Suprapubic skin (tissue), 4 donors: ENCODE results near the gene NPM1. TPM values are rescaled to one million over a fixed set of nuclear protein-coding genes. Genes with fewer than 3 reads are reported as not detected.

Source experiments
- DNase-seq, 2 donors: peaks; one replicate each; pipeline ENCODE4 v3.0.0-alpha.2; 2019; ENCODE audit warnings: low spot score in 2 of 2
- H3K27ac ChIP-seq: fragments of 200-600 bp; sonication (generic); one replicate; pipeline ENCODE4 v1.5.1; 2019
- H3K27me3 ChIP-seq: fragments of 200-600 bp; sonication (generic); one replicate; pipeline ENCODE4 v1.5.1; 2019
- H3K36me3 ChIP-seq: fragments of 200-600 bp; sonication (generic); one replicate; pipeline ENCODE4 v1.5.1; 2019
- H3K4me1 ChIP-seq: fragments of 200-600 bp; sonication (generic); one replicate; pipeline ENCODE4 v1.5.1; 2019
- H3K4me3 ChIP-seq: fragments of 200-600 bp; sonication (generic); one replicate; pipeline ENCODE4 v1.5.1; 2019; ENCODE audit warnings: mild to moderate bottlenecking
- H3K9me3 ChIP-seq: fragments of 200-600 bp; sonication (generic); one replicate; pipeline ENCODE4 v1.5.1; 2019
- EP300 ChIP-seq: sonication (generic); formaldehyde crosslinking; IDR thresholded peaks from one replicate; pipeline ENCODE4 v1.6.1; 2017; ENCODE audit warnings: antibody characterized with exemption
- POLR2A ChIP-seq, 2 donors: fragments of 450-650 bp; IDR thresholded peaks; one replicate each; pipeline ENCODE4 v1.6.1; 2017; ENCODE audit warnings: antibody characterized with exemption in 2 of 2, mild to moderate bottlenecking in 2 of 2, moderate library complexity in 2 of 2
- POLR2AphosphoS5 ChIP-seq, 3 donors: sonication (generic); formaldehyde crosslinking; IDR thresholded peaks; one replicate each; pipeline ENCODE4 v1.6.1; 2017; ENCODE audit warnings: antibody characterized with exemption in 3 of 3
- WGBS: methylation state at CpG from one replicate; pipeline ENCODE4 v1.1.5; 2018; 5-methylcytosine and 5-hydroxymethylcytosine counted together
- total RNA-seq, 4 donors: library from RNA; depleted of rRNA; stranded (reverse); fragments of >200 nt; gene quantifications; one replicate each; pipeline ENCODE4 v1.1.0, GENCODE V29; 2016
- TF ChIP-seq, protein P1 (sequence below), 2 donors: fragments of 200-600 bp in 1 of 2; fragments of 450-650 bp in 1 of 2; sonication (generic) in 1 of 2; IDR thresholded peaks; one replicate each; pipeline ENCODE4 v1.5.1; 2016 to 2019; ENCODE audit warnings: antibody characterized with exemption in 2 of 2, mild to moderate bottlenecking in 1 of 2, moderate library complexity in 1 of 2

Gene NPM1
- total RNA-seq, 4 donors from 2014 or later: 439 to 524 (median 469) TPM

DNA sequence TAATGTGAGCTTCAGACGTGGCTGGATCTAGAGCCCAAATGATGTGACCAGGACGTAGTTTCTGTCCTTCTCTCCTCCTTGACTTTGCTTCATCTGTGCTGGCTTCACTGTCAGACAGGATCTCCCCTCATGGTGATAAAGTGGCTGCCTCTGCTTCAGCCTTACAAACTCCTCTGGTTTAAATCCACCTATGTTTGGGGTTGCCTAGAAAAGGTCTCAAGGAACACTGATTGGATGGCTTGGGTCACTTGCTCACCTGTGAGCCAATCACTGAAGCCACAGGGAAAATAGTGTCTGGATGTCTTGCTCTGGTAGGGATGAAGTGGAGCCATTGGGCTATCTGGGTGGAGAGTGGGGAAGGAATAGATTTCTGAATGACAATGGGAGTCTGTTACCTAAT lies 67.9 kb downstream of the NPM1 start:
- DNase-seq: no peak
- no peak overlapping the region for H3K4me3 ChIP-seq

DNA sequence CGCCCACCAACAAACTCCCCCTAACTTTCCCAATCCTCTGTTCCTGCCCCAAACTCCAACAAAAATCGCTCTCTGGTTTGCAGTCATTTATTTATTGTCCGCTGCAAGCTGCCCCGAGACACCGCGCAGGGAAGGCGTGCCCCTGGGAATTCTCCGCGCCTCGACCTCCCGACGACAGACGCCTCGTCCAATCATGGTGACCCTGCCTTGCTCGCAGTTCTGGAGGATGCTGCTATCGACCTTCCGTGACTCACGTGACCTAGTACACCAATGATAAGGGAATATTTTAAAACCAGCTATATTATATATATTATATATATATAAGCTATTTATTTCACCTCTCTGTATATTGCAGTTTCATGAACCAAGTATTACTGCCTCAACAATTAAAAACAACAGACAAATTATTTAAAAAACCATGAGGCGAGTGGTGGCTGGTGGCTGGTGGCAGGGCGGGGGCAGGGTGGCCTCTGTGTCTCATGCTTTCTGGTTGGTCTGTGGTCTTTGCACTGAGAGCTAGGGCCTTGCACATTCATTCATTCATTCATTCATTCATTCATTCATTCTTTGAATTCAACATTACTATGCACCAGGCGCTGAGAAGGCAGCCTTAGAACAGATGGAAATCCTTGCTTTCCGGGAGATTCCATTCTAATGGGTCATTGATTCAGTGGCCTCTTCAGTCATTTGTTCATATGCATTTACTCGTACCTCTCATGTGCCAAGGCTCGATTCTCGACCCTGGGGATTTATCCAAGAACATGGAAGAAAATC lies 69.7 kb downstream of the NPM1 start:
- Histone ChIP-seq H3K27ac (no peak overlapping the region), H3K36me3 (no peaks in the 10 kb centered on the region), H3K4me1 (no peaks in the 10 kb centered on the region), H3K4me3 (no peak overlapping the region), H3K27me3 (peaks cover 9% of the 10 kb centered on the region), H3K9me3 (no peaks in the 10 kb centered on the region)
- DNase-seq: no peak
- 92% methylated on average over 25 of the region's 25 CpGs for WGBS
- no peak for TF ChIP-seq EP300
- TF ChIP-seq POLR2AphosphoS5 (IDR thresholded peaks at IDR 0.05): no peak
- no peak for TF ChIP-seq POLR2A (IDR thresholded peaks at IDR 0.05)
- TF ChIP-seq, protein P1, sequence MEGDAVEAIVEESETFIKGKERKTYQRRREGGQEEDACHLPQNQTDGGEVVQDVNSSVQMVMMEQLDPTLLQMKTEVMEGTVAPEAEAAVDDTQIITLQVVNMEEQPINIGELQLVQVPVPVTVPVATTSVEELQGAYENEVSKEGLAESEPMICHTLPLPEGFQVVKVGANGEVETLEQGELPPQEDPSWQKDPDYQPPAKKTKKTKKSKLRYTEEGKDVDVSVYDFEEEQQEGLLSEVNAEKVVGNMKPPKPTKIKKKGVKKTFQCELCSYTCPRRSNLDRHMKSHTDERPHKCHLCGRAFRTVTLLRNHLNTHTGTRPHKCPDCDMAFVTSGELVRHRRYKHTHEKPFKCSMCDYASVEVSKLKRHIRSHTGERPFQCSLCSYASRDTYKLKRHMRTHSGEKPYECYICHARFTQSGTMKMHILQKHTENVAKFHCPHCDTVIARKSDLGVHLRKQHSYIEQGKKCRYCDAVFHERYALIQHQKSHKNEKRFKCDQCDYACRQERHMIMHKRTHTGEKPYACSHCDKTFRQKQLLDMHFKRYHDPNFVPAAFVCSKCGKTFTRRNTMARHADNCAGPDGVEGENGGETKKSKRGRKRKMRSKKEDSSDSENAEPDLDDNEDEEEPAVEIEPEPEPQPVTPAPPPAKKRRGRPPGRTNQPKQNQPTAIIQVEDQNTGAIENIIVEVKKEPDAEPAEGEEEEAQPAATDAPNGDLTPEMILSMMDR (IDR thresholded peaks at IDR 0.05): no peak

More for the DNA sequence above, 67.9 kb downstream of the NPM1 start:
- Histone ChIP-seq H3K27me3 (peaks cover 14% of the 10 kb centered on the region), H3K4me1 (peaks cover 7% of the 10 kb centered on the region), H3K36me3 (no peaks in the 10 kb centered on the region), H3K27ac (no peak overlapping the region), H3K9me3 (no peaks in the 10 kb centered on the region)
- WGBS: 90% methylated on average over 2 of the region's 2 CpGs
- TF ChIP-seq EP300 (no peak), POLR2A (IDR thresholded peaks at IDR 0.05) (no peak), POLR2AphosphoS5 (IDR thresholded peaks at IDR 0.05) (no peak)
- TF ChIP-seq, protein P1 (IDR thresholded peaks at IDR 0.05): no peak

DNA sequence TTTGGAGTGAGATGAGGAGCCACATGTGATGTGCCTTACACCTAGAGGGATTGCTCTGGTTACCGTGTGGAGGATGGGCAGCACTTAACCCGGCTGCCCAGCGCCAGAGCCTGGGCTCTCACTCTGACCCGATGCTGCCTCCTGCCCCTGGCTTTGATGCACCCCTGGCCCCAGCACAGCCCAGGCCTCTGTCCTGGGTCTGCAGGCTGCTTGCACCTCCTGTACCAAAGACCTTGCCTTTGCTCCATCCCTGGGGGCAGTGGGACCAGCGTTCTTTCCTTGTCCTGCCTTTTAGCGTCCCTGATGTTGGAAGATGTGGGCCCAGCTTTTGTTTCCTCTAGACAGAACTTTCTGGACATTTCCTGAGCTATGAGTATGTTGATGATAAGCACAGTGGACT lies 72.2 kb downstream of the NPM1 start:
- Histone ChIP-seq H3K27me3 (peaks cover 9% of the 10 kb centered on the region), H3K36me3 (no peaks in the 10 kb centered on the region), H3K9me3 (no peaks in the 10 kb centered on the region), H3K4me3 (no peak overlapping the region), H3K4me1 (no peaks in the 10 kb centered on the region), H3K27ac (no peak overlapping the region)
- TF ChIP-seq EP300 (no peak), POLR2AphosphoS5 (IDR thresholded peaks at IDR 0.05) (no peak), POLR2A (IDR thresholded peaks at IDR 0.05) (no peak)
- TF ChIP-seq, protein P1 (IDR thresholded peaks at IDR 0.05): no peak
- WGBS: 80% methylated on average over 6 of the region's 6 CpGs
- DNase-seq: no peak

Other genes starting within 250 kb of the NPM1 start
- gene TLX3, start 78.6 kb upstream of the NPM1 start, total RNA-seq: not detected
- 1 to 10 TPM in 1 of 4 donors, under 1 TPM in 3; 0.32 to 3.2 (median 0.50) TPM for gene FGF18, start 31.8 kb downstream of the NPM1 start, total RNA-seq